Measurements from ENCODE around the gene LRCH1.

- TF ChIP-seq CTCF (IDR thresholded peaks at IDR 0.05) (no peak), POLR2A (IDR thresholded peaks at IDR 0.05) (no peak)
These were observed 87.9 kb downstream of the LRCH1 start for GRCh38 chr13:46640843-46641242.

Data from lower leg skin (tissue), 3 donors.